HCT116 (cell line): ENCODE results near the gene LUZP2.

ENCODE experiments used
- CTCF ChIP-seq, 3 experiments: fragments of 200-600 bp in 1 of 3; sonication (generic) in 1 of 3; IDR thresholded peaks in 2 of 3; conservative IDR thresholded peaks in 1 of 3; 2 replicates each; pipeline ENCODE4 v1.5.1; 2012 to 2017; ENCODE audit warnings: low read depth in 2 of 3, low read length in 2 of 3, antibody characterized with exemption in 1 of 3, borderline replicate concordance in 1 of 3, control low read depth in 1 of 3, mild to moderate bottlenecking in 1 of 3, mixed read lengths in 1 of 3, mixed run types in 1 of 3, moderate library complexity in 1 of 3; ENCODE audit not compliant: insufficient read depth in 1 of 3
- EGR1 ChIP-seq: IDR thresholded peaks from 2 replicates; pipeline ENCODE4 v1.6.1; 2012; ENCODE audit warnings: low read depth

GRCh38 chr11:24589064-24589463 is 92.2 kb downstream of the LUZP2 start:
- TF ChIP-seq CTCF (IDR thresholded peaks at IDR 0.05 in 2 of 3, conservative IDR thresholded peaks at IDR 0.05 in 1 of 3; ENCODE audit: borderline replicate concordance in 1 of 3, insufficient read depth in 1 of 3, low read depth in 2 of 3, low read length in 2 of 3) (no peak), EGR1 (no peak)
